A673 (cell line): Measurements from ENCODE around the gene CLEC16A. TPM values are rescaled to one million over a fixed set of nuclear protein-coding genes. Genes with fewer than 3 reads are reported as not detected.

ENCODE experiments used
- BruUV-seq: library from RNA; stranded (reverse); fragments of 400-500 nt; replicated peaks from 2 replicates; lab custom pipeline; 2021; lab: Mats Ljungman, UMichigan
- CTCF ChIA-PET: fragments of 300-600 bp; sonication (Branson Sonifier 250); formaldehyde crosslinking; loops from one replicate; lab custom pipeline; 2022; ENCODE audit warnings: antibody characterized with exemption; lab: Charles Lee
- POLR2A ChIA-PET: fragments of 300-600 bp; sonication (Branson Sonifier 250); formaldehyde crosslinking; loops from one replicate; lab custom pipeline; 2022; ENCODE audit warnings: antibody characterized with exemption; ENCODE audit not compliant: low non-redundant PET; lab: Charles Lee
- DNase-seq: peaks from one replicate; pipeline ENCODE4 v3.0.0-alpha.2; 2015; ENCODE audit warnings: low spot score
- H3K27ac ChIP-seq: fragments of 200-600 bp; sonication (generic); 2 replicates; pipeline ENCODE4 v1.5.1; 2016; ENCODE audit warnings: mixed run types, low read depth, mild to moderate bottlenecking, mixed read lengths, antibody characterized with exemption, low read length; ENCODE audit not compliant: poor library complexity, severe bottlenecking
- H3K27me3 ChIP-seq: fragments of 200-600 bp; sonication (generic); replicated peaks from 2 replicates; pipeline ENCODE4 v1.6.1; 2017; ENCODE audit warnings: mixed run types, low read depth, mild to moderate bottlenecking, mixed read lengths, antibody characterized with exemption, low read length; ENCODE audit not compliant: insufficient read depth, poor library complexity
- H3K36me3 ChIP-seq: fragments of 200-600 bp; sonication (generic); 2 replicates; pipeline ENCODE4 v1.6.1; 2016; ENCODE audit warnings: mixed run types, mild to moderate bottlenecking, mixed read lengths, antibody characterized with exemption, low read length; ENCODE audit not compliant: insufficient read depth, poor library complexity, severe bottlenecking
- H3K4me1 ChIP-seq: fragments of 200-600 bp; sonication (generic); 2 replicates; pipeline ENCODE4 v1.6.1; 2017; ENCODE audit warnings: mixed run types, mild to moderate bottlenecking, mixed read lengths, antibody characterized with exemption, low read length; ENCODE audit not compliant: insufficient read depth, poor library complexity, severe bottlenecking
- H3K4me3 ChIP-seq: fragments of 200-600 bp; sonication (generic); 2 replicates; pipeline ENCODE4 v1.5.1; 2016; ENCODE audit warnings: low read depth, mixed run types, mild to moderate bottlenecking, mixed read lengths, low read length; ENCODE audit not compliant: poor library complexity, severe bottlenecking
- H3K9me3 ChIP-seq: fragments of 200-600 bp; sonication (generic); 2 replicates; pipeline ENCODE4 v1.6.1; 2016; ENCODE audit warnings: mixed run types, low read depth, mild to moderate bottlenecking, mixed read lengths, antibody characterized with exemption, low read length; ENCODE audit not compliant: poor library complexity, severe bottlenecking
- EZH2 ChIP-seq: fragments of 200-600 bp; sonication (generic); IDR thresholded peaks from 2 replicates; pipeline ENCODE4 v1.6.1; 2017; ENCODE audit warnings: borderline replicate concordance, low read depth, mild to moderate bottlenecking, mixed read lengths, antibody characterized with exemption, low read length; ENCODE audit not compliant: poor library complexity, severe bottlenecking
- intact Hi-C: fragments of 100-400 bp; cut with micrococcal nuclease; formaldehyde crosslinking; loops from one replicate; pipeline ENCODE4 v1.10.0; 2022; ENCODE audit not compliant: unreplicated experiment
- total RNA-seq: library from RNA; stranded (reverse); gene quantifications from 2 replicates; pipeline ENCODE4 v1.2.3, GENCODE V29; 2021
- TF ChIP-seq, protein P1 (sequence below): fragments of 300-800, 200-600 bp; sonication (generic); conservative IDR thresholded peaks from 2 replicates; pipeline ENCODE4 v1.5.1; 2017; ENCODE audit warnings: low read depth, mild to moderate bottlenecking, antibody characterized with exemption, low read length, moderate library complexity, mixed read lengths

Gene CLEC16A
- total RNA-seq, 1 experiment from 2014 or later: 23.4 TPM

DNA sequence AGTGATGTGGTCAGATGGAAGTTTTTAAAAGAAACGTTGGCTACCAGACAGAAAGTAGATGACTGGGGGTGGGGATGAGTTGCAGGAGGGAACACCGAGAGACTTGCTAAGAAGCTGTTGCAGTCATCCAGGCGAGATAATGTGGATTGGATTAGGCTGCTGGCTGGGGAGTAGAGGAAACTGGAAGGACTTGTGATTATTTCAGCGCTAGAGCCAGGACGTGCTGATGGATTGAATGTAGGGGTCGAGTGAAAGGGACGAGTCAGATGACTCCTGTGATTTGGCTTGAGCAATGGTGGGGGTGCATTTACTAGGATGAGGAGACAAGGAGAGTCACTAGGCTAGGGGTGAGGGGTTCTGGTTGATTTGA lies 88.5 kb downstream of the CLEC16A start:
- no peaks in the 10 kb centered on the region for H3K36me3 ChIP-seq
- ChIA-PET CTCF (no interaction called here), POLR2A (no interaction called here)
- TF ChIP-seq EZH2: no peak
- TF ChIP-seq, protein P1, sequence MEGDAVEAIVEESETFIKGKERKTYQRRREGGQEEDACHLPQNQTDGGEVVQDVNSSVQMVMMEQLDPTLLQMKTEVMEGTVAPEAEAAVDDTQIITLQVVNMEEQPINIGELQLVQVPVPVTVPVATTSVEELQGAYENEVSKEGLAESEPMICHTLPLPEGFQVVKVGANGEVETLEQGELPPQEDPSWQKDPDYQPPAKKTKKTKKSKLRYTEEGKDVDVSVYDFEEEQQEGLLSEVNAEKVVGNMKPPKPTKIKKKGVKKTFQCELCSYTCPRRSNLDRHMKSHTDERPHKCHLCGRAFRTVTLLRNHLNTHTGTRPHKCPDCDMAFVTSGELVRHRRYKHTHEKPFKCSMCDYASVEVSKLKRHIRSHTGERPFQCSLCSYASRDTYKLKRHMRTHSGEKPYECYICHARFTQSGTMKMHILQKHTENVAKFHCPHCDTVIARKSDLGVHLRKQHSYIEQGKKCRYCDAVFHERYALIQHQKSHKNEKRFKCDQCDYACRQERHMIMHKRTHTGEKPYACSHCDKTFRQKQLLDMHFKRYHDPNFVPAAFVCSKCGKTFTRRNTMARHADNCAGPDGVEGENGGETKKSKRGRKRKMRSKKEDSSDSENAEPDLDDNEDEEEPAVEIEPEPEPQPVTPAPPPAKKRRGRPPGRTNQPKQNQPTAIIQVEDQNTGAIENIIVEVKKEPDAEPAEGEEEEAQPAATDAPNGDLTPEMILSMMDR: no peak
- no peaks in the 10 kb centered on the region for H3K9me3 ChIP-seq
- no peak overlapping the region for H3K27ac ChIP-seq
- intact Hi-C loops: no loop called here
- H3K4me3 ChIP-seq: no peak overlapping the region
- H3K4me1 ChIP-seq: peaks cover 15% of the 10 kb centered on the region
- peak; percentile 12 for DNase-seq
- H3K27me3 ChIP-seq: no peaks in the 10 kb centered on the region
- BruUV-seq: no TSS peak

DNA sequence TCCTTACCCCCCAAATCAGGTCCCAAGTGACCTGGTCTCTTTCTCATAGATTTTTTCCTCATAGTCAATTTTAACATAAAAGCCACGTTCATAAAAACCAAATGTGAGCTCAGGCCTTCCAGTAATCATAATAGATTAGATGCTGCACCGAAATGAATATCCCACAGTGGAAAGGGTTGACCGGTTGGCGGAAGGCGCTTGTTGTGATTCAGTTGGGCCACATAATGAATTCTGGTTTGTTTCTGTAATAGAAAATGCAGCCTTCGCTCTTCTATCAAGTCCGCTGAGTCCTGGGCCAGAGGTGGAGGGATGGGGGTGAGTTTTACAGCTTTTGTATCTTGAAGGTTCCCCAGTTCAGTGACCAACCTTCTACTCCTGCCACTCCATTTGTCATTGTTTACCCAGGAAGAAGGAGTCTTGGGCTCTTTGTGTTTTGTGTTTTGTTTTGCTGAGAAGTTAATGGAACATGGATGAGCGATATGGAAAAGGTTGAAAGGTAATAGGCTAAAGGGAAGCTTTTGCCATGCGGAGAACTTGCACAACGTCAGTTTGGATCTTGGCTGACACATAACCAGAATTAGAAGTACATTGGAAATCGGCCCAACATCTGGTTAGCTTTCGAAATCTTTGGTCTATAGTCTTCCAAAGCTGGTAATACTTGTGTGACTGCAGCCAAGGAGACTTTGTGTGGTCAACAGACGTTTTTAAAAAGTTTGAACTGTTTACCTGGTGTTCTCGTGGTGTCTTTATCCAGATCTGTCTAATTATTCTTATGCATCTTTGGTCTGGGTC lies 89.5 kb downstream of the CLEC16A start:
- BruUV-seq: no TSS peak
- ChIA-PET POLR2A (no interaction called here), CTCF (no interaction called here)
- Histone ChIP-seq H3K4me3 (no peak overlapping the region), H3K9me3 (no peaks in the 10 kb centered on the region), H3K4me1 (peaks cover 15% of the 10 kb centered on the region), H3K27ac (no peak overlapping the region), H3K36me3 (no peaks in the 10 kb centered on the region), H3K27me3 (no peaks in the 10 kb centered on the region)
- TF ChIP-seq EZH2: no peak
- TF ChIP-seq, protein P1: no peak
- no peak for DNase-seq
- intact Hi-C loops: no loop called here

DNA sequence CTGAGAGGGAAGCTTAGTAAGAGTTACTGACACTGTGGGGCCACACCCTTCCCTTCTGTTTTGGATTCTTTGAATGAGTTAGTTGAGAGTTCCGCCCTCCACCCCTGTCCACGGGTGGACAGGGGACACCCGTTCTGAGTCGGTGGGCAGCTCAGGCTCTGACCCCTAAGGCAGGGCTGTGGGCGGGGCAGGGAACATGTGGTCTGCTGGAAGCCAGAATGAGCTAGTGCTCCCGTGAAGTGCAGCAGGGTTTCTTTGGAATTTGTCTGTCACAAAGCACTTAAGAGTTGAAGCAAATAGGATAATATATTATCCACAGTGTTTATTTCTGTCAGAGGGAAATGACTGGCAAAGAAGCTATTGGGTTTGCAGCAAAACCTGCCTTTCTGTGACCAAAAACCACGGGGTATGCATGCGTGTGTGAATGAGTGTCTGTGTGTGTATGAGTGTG lies 90.1 kb downstream of the CLEC16A start:
- BruUV-seq: no TSS peak
- Histone ChIP-seq H3K4me1 (peaks cover 15% of the 10 kb centered on the region), H3K27ac (no peak overlapping the region), H3K27me3 (no peaks in the 10 kb centered on the region), H3K9me3 (no peaks in the 10 kb centered on the region), H3K4me3 (no peak overlapping the region), H3K36me3 (no peaks in the 10 kb centered on the region)
- no peak for TF ChIP-seq EZH2
- TF ChIP-seq, protein P1: no peak
- DNase-seq: no peak
- ChIA-PET CTCF (no interaction called here), POLR2A (no interaction called here)
- intact Hi-C loops: no loop called here
